SHP77 treated with DMSO at 0.1 percent for 48 hours (cell line): ENCODE measurements around the gene MTCL1.

Experiments used
- DNase-seq: peaks from one replicate; lab custom pipeline; 2025; lab: John Stamatoyannopoulos, UW

MTCL1 gene

DNA sequence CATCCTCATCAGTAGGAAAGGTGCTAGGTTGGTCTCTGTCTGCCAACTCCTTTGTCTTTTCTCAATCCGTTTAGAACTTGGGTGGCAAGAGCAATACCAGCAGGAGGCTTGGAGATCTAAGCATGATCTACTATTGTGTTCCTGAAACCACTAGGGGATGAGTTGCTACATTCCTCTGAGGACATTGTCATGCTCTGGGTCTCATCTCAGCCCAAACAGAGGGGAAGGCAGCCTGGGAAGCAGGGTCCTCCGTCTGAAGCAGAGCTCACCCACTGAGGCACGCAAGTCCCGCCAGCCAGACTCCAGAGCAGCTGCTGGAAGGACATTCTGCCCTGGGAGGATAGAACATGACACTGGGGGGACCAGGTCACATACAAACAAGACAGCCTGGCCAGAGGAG lies 162.9 kb downstream of the MTCL1 start:
- no peak for DNase-seq

DNA sequence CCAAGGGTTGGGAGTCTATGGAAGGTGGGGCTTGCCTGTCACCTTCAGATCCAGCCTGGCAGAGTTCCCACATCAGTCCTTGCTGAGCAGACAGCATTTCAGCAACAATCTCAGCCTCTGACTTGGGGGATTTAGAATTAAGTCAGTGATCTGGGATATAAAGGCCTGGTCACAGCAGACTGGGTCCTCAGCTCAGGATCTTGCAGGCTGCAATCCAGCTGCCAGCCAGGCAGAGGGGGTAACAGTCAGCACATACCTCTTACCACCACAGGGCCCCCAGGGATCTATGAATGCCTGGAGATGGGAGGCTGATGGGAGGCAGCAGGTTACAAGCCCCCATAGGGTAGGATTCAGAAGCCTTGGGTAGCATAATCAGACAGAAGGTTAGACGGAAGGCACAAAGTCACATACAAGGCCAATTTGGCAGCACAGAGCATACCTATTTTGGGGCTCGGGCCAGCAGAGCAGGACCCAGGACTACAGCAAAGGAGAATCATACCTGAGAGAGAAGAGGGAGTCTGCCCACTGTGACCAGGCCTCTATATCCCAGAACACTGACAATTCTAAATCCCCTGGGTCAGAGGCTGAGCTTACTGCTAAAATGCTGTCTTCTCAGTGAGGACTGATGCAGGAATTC lies 163.5 kb downstream of the MTCL1 start:
- no peak for DNase-seq

DNA sequence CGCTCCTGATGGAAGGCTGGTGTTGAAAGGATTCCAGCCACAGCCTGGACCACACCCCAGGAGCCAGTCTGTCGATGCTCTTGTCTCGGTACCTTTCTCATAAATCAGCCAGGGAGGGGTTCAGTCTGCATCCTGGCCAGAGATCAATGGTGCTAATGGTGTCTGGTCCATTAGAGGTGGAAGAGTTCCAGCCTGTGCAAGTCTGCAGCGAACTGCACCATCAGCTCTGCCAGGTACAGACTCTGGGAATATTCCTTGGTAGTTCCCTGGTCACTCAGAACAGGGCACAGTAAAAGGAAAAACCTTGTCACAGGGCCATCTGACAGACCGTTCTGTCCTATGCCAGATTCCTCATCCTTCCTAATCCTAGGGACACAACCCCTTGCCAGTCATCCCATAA lies 164.3 kb downstream of the MTCL1 start:
- DNase-seq = no peak

DNA sequence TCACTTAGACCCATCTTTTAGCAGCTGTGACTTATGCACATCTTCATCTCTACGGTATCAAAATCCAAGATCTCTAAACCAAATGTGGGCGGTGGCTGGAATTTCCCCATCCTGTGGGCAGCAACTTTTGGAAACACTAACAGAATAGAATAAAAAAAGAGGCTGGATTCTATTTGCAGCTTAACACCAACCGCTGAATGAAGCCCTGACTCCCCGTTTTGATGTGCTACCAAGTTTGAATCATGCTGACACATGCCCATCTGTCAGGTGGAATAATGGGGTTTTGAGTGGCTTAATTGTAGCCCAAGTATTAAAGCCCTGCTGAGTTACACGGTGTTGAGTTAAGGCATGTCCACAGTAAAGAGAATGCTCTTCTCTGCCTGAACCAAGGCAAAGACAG lies 165.2 kb downstream of the MTCL1 start:
- DNase-seq = no peak

DNA sequence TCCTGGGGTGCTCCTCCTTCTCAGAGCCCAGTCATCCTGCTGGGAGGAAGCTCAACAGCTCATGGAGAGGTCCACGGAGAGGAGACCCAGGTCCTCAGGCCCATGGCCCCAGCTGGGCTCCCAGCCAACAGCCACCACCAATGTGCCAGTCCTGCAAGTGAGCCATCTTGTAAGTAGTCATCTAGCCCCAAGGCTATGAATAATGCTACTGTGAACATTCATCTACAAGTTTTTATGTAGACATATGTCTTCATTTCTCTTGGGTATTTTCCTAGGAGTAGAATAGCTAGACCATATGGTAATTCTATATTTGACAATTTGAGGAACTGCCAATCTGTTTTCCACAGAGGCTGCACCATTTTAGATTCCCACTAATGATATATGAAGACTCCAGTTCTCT lies 166.1 kb downstream of the MTCL1 start:
- DNase-seq = no peak

DNA sequence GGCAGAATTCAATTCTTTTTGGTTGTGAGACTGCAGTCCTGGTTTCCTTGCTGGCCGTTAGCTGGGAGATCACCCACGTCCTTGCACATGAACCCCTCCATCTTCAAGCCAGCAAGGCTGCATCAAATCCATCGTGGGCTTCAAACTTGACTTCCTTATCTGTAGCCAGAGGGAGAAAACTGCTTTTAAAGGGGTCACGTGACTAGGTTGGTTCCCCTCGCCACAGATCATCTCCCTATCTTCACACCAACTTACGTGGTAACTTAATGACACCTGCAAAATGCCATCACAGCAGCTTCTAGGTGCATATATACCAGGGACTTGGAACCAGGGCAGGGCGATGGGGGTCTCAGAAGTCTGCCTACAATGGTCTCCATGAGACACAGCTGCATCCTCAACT lies 169.5 kb downstream of the MTCL1 start:
- no peak for DNase-seq

DNA sequence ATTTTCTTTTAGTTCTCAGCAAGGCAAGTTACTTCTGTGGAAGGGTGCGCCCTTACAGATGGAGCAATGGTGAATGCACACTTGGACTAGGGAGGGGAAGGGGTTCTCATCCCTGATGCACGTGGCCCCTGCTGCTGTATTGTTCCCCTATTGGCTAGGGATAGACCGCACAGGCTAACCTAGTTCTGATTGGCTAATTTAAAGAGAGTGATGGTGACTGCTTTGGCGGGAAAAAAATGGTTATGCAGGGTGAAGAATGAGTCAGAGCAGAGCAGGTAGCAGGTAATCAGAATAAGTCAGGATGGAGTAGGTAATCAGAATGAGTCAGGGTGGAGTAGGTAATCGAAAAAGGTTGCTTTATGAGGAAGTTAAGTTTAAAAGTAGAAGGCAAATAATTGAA lies 171.5 kb downstream of the MTCL1 start:
- no peak for DNase-seq

DNA sequence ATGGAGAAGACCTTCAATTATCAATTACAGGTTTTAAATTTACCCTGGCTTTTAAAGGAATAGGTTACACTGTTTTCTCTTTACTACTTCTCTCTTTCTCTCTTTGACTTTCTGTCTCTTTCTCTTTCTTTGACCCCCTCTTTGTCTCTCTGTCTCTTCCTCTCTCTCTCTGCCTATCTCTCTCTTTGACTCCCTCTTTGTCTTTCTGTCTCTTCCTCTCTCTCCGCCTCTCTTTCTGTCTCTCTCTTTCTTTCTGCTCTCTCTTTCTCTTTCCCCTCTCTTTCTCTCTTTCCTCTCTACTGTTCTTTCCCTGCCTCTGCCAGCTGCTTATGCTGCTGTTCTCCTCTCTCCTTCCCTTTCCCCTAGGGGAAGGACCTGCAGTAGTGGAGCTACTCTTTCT lies 175.7 kb downstream of the MTCL1 start:
- no peak for DNase-seq
